GM12878 (cell line): ENCODE results near the gene MISP3. TPM values are rescaled to one million over a fixed set of nuclear protein-coding genes. Genes with fewer than 3 reads are reported as not detected.

Source experiments
- ATAC-seq: fragments of 200-7000 bp; cut with Tn5 transposase; 3 replicates; pipeline ENCODE4 v1.9.1; 2020; ENCODE audit warnings: mild to moderate bottlenecking, moderate library complexity
- BruUV-seq: library from RNA; stranded (reverse); fragments of 400-500 nt; replicated peaks from 2 replicates; lab custom pipeline; 2021; lab: Mats Ljungman, UMichigan
- CTCF ChIA-PET: fragments of 300-600 bp; sonication (Branson Sonifier 250); formaldehyde crosslinking; extraction: SDS; loops from one replicate; lab custom pipeline; 2021; ENCODE audit warnings: inconsistent platforms; lab: Yijun Ruan, JAX
- POLR2A ChIA-PET: fragments of 350-600 bp; formaldehyde crosslinking; extraction: SDS; loops from one replicate; lab custom pipeline; 2021; ENCODE audit warnings: inconsistent platforms; lab: Charles Lee
- RAD21 ChIA-PET: fragments of 300-600 bp; sonication (Branson Sonifier 250); formaldehyde crosslinking; loops from one replicate; lab custom pipeline; 2023; ENCODE audit warnings: antibody characterized with exemption; ENCODE audit not compliant: unreplicated experiment; lab: Charles Lee
- SMC1A ChIA-PET: fragments of 300-600 bp; sonication (Branson Sonifier 250); formaldehyde crosslinking; loops from one replicate; lab custom pipeline; 2023; ENCODE audit not compliant: unreplicated experiment, uncharacterized antibody; lab: Charles Lee
- DNase-seq: peaks from one replicate; pipeline ENCODE4 v3.0.0-alpha.2; 2011; ENCODE audit warnings: low read depth, low spot score
- FAIRE-seq: peaks from 3 replicates; lab custom pipeline; 2011; peaks lifted over from hg19 to GRCh38; lab: Jason Lieb, UNC
- H2AFZ ChIP-seq: 2 replicates; pipeline ENCODE4 v1.6.0; 2011; ENCODE audit warnings: low read depth, low read length, control low read depth; ENCODE audit not compliant: control insufficient read depth
- H3K27ac ChIP-seq: 2 replicates; pipeline ENCODE4 v1.5.1; 2011; ENCODE audit warnings: control low read depth; ENCODE audit not compliant: control insufficient read depth, insufficient read depth
- H3K27me3 ChIP-seq, 2 experiments: replicated peaks in 1 of 2; 2 replicates each; pipeline versions ENCODE4 v1.6.0 to v1.6.1; 2011; ENCODE audit warnings: low read length in 1 of 2; ENCODE audit not compliant: control insufficient read depth in 2 of 2, insufficient read depth in 2 of 2
- H3K36me3 ChIP-seq, 2 experiments: 2 replicates each; pipeline ENCODE4 v1.5.1; 2011; ENCODE audit warnings: low read length in 1 of 2; ENCODE audit not compliant: control insufficient read depth in 2 of 2, insufficient read depth in 2 of 2
- H3K4me1 ChIP-seq: 2 replicates; pipeline ENCODE4 v1.6.1; 2011; ENCODE audit warnings: mild to moderate bottlenecking, low read length, moderate library complexity, mixed read lengths; ENCODE audit not compliant: control insufficient read depth, insufficient read depth
- H3K4me2 ChIP-seq: 2 replicates; pipeline ENCODE4 v1.6.0; 2011; ENCODE audit warnings: control low read depth; ENCODE audit not compliant: control insufficient read depth, insufficient read depth
- H3K4me3 ChIP-seq: fragments of 200-600 bp; sonication (generic); 2 replicates; pipeline ENCODE4 v1.5.1; 2016
- H3K79me2 ChIP-seq: 2 replicates; pipeline ENCODE4 v1.6.0; 2011; ENCODE audit warnings: low read length; ENCODE audit not compliant: control insufficient read depth, insufficient read depth
- H3K9ac ChIP-seq: 2 replicates; pipeline ENCODE4 v1.8.0; 2011; ENCODE audit warnings: low read length, control low read depth, mixed read lengths; ENCODE audit not compliant: control insufficient read depth, insufficient read depth
- H3K9me3 ChIP-seq: replicated peaks from 3 replicates; pipeline ENCODE4 v1.5.1; 2011; ENCODE audit warnings: mild to moderate bottlenecking, low read length; ENCODE audit not compliant: control insufficient read depth, insufficient read depth
- H4K20me1 ChIP-seq: 2 replicates; pipeline ENCODE4 v1.6.0; 2011; ENCODE audit not compliant: control insufficient read depth, insufficient read depth
- KAT2A ChIP-seq: conservative IDR thresholded peaks from 2 replicates; pipeline ENCODE4 v1.6.1; 2011; ENCODE audit warnings: low read depth, low read length; ENCODE audit not compliant: control insufficient read depth
- LARP7 ChIP-seq: fragments of 450-650 bp; IDR thresholded peaks from 2 replicates; pipeline ENCODE4 v1.6.1; 2017; ENCODE audit warnings: mild to moderate bottlenecking
- SPI1 ChIP-seq: IDR thresholded peaks from 2 replicates; pipeline ENCODE4 v1.6.1; 2011; ENCODE audit warnings: low read depth, mild to moderate bottlenecking, low read length, moderate library complexity, borderline replicate concordance; ENCODE audit not compliant: insufficient read depth
- TCF7 ChIP-seq: IDR thresholded peaks from 2 replicates; pipeline ENCODE4 v1.6.1; 2014; ENCODE audit warnings: antibody characterized with exemption, borderline replicate concordance
- WGBS: methylation state at CpG from one replicate; pipeline ENCODE4 v1.1.6; 2016; ENCODE audit warnings: low lambda C conversion rate; ENCODE audit not compliant: insufficient replicate concordance, insufficient coverage; ENCODE audit errors: missing lambda C conversion rate; 5-methylcytosine and 5-hydroxymethylcytosine counted together
- in situ Hi-C: fragments of 300-500 bp; cut with MboI; formaldehyde crosslinking; loops from 9 replicates; pipeline ENCODE4 v1.14.3; 2018; ENCODE audit warnings: mixed read lengths
- intact Hi-C: fragments of 100-400 bp; cut with micrococcal nuclease; formaldehyde crosslinking; loops from one replicate; pipeline ENCODE4 v1.14.2; 2022; ENCODE audit not compliant: unreplicated experiment
- polyA plus RNA-seq, 11 experiments: library from polyadenylated mRNA; depleted of rRNA in 4 of 11; unstranded in 6 of 11; stranded (reverse) in 5 of 11; fragments of >200 nt; fragmentation: Nextera tagmentation in 4 of 11; fragmentation: Illumina TruSeq in 1 of 11; extraction: Ambion mirVana in 4 of 11; extraction: Trizol in 1 of 11; gene quantifications; 1 replicate in 1 of 11; 2 replicates in 10 of 11; pipeline versions ENCODE4 v1.2.1 to v1.2.3, GENCODE V29; 2011 to 2016; ENCODE audit warnings: inconsistent platforms in 2 of 11, missing spikeins in 2 of 11, low read depth in 1 of 11
- total RNA-seq, 4 experiments: library from RNA; depleted of rRNA in 3 of 4; stranded (reverse); fragments of >200 nt in 3 of 4; fragmentation: Illumina TruSeq in 1 of 4; extraction: Trizol in 1 of 4; gene quantifications; 2 replicates each; pipeline versions ENCODE4 v1.2.1 to v1.2.3, GENCODE V29; 2013 to 2021
- TF ChIP-seq, protein P1 (sequence below): fragments of 450-650 bp; IDR thresholded peaks from 2 replicates; pipeline ENCODE4 v1.6.1; 2016; ENCODE audit warnings: mild to moderate bottlenecking, moderate library complexity, borderline replicate concordance

The MISP3 gene
- total and polyA plus RNA-seq, 10 of the 15 experiments (the other 5 are each of a cell fraction or from before 2014, with no cell fraction given): 0.07 to 1.4 (median 0.64) TPM

- no peak for ATAC-seq
- intact Hi-C loops: loop anchor here (10.0 kb wide), 1 partner anchor 51 kb away; no protein-coding TSS in a partner anchor
- Histone ChIP-seq H3K4me2 (no peak overlapping the region), H3K4me1 (peaks cover 6% of the 10 kb centered on the region), H3K4me3 (no peak overlapping the region), H3K27ac (no peak overlapping the region), H3K9me3 (no peaks in the 10 kb centered on the region), H4K20me1 (no peaks in the 10 kb centered on the region), H3K79me2 (peaks cover 10% of the 10 kb centered on the region), H3K9ac (no peak overlapping the region), H3K36me3 (peaks cover 3 to 6% of the 10 kb centered on the region in 2 experiments; a peak in 2 of 4 replicates), H3K27me3 (no peaks in the 10 kb centered on the region), H2AFZ (no peak overlapping the region)
- TF ChIP-seq, protein P1, sequence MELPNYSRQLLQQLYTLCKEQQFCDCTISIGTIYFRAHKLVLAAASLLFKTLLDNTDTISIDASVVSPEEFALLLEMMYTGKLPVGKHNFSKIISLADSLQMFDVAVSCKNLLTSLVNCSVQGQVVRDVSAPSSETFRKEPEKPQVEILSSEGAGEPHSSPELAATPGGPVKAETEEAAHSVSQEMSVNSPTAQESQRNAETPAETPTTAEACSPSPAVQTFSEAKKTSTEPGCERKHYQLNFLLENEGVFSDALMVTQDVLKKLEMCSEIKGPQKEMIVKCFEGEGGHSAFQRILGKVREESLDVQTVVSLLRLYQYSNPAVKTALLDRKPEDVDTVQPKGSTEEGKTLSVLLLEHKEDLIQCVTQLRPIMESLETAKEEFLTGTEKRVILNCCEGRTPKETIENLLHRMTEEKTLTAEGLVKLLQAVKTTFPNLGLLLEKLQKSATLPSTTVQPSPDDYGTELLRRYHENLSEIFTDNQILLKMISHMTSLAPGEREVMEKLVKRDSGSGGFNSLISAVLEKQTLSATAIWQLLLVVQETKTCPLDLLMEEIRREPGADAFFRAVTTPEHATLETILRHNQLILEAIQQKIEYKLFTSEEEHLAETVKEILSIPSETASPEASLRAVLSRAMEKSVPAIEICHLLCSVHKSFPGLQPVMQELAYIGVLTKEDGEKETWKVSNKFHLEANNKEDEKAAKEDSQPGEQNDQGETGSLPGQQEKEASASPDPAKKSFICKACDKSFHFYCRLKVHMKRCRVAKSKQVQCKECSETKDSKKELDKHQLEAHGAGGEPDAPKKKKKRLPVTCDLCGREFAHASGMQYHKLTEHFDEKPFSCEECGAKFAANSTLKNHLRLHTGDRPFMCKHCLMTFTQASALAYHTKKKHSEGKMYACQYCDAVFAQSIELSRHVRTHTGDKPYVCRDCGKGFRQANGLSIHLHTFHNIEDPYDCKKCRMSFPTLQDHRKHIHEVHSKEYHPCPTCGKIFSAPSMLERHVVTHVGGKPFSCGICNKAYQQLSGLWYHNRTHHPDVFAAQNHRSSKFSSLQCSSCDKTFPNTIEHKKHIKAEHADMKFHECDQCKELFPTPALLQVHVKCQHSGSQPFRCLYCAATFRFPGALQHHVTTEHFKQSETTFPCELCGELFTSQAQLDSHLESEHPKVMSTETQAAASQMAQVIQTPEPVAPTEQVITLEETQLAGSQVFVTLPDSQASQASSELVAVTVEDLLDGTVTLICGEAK: no peak
- TF ChIP-seq KAT2A (no peak), LARP7 (no peak), SPI1 (no peak), TCF7 (no peak)
- in situ Hi-C loops: no loop called here
- CTCF ChIA-PET: interaction anchor here (0.9 to 1.8 kb wide), 4 partner anchors 12 to 757 kb away, joined by 3 to 6 read pairs (median 3); no protein-coding TSS in a partner anchor
- no TSS peak for BruUV-seq
- 98% methylated on average over 4 of the region's 7 CpGs for WGBS
- RAD21 ChIA-PET: interaction anchor here (1.2 kb wide), 1 partner anchor 23 kb away, joined by 5 read pairs; no protein-coding TSS in a partner anchor
- no peak for FAIRE-seq
- DNase-seq: no peak
- SMC1A ChIA-PET: no interaction called here
- POLR2A ChIA-PET: interaction anchor here (0.7 kb wide), 2 partner anchors 42 to 382 kb away, joined by 3 read pairs; no protein-coding TSS in a partner anchor
Observed at GRCh38 chr19:14035706-14036105, 36.9 kb upstream of the MISP3 start.
